GM19099 (cell line): ENCODE data around the gene AGR2.

Source experiments
- POLR2A ChIP-seq: IDR thresholded peaks from 3 replicates; pipeline ENCODE4 v1.6.1; 2011; ENCODE audit warnings: low read depth; ENCODE audit not compliant: insufficient read length; ENCODE audit errors: extremely low read depth

Gene AGR2

DNA sequence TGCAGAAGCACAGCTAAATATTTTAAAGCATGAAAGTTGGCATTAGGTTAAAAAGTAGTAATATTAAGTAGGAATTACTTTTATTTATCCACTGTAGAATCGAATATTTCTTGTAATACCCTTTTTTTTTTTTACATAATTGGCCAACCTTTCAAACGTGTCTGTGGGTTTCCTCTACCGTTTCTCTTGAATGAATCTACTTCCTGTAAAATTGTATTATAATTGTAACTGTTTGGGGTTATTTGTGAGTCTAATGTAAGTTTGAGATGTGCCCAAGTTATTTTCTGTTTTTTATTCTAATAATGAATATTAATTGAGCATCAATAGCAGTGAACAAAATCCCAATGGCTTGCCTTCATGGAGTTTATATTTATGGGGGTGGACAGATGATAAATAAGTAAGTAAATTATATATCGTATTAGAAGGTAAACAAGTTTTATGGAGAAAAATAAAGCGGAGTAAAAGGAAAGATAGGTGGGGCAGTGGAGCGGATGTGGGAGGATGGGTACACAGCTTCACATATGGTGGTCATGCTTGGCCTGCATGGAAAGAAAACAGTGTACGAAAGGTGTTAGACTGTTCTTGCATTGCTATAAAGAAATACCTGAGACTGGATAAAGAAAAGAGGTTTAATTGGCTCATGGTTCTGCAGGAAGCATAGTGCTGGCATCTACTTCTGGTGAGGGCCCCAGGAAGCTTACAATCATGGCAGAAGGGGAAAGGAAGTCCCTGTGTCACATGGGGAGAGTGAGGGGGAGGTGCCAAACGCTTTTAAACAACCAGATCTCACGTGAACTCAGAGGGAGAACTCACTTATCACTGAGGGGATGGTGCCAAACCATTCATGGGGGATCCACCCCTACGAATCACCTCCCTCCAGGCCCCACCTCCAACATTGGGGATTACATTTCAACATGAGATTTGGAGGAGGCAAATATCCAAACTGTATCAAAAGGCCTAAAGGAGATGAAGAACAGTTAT, 45.9 kb downstream of the AGR2 start:
- no peak for TF ChIP-seq POLR2A

DNA sequence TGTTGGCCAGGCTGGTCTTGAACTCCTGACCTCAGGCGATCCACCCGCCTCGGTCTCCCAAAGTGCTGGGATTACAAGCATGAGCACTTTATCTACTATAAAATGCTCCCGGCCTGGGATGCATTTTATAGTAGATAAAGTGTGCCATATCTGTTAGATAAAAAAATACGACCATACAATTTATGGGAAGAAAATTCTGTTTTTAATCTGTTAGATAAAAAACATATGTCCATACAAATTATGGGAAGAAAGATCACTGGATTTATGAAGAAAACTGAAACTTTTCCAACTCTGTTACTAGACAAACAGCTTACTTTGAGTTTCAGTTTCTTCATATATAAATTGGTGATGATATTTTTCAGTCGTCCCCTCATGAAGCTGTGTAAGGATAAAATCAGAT, 46.8 kb downstream of the AGR2 start:
- no peak for TF ChIP-seq POLR2A

DNA sequence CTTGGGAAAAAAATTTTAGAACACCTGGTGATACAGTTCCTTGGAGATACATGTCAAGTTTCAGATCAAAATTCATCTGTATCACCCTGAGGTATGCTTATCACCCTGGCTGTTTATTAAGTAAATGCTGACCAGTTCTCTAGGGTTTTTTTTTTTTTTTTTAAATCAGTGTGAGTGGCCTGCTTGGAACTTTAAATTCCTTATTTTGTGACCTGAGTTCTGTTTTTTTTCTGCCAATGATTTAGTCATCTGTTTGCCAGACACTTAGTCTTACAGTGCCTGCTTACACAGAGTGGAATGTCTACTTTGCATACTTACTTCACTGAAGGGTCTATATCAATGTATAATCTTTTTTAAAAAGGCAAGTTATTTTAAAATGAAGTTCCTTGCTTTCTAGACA, 49.4 kb downstream of the AGR2 start:
- TF ChIP-seq POLR2A: no peak

DNA sequence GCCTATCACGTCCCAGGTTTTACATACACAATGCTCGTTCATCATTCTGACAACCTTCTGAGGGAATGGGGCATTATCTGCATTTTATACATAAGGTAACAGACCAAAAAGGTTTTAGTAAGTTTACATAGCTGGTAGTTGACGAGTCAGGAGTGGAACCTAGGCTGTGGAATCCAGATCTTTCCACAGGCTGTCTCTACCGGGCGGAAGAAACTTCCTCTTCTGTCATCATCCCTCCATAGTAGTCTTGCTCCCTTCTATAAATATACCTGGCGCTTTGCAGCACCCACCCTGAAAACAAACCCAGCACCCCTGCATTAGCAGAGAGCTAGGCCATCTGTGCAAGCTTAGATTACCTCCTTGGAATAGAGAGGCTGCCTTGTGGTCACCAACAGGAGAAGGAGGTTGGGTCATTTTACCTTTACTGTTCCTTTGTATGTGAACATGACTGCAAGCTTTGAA, 49.9 kb downstream of the AGR2 start:
- no peak for TF ChIP-seq POLR2A

DNA sequence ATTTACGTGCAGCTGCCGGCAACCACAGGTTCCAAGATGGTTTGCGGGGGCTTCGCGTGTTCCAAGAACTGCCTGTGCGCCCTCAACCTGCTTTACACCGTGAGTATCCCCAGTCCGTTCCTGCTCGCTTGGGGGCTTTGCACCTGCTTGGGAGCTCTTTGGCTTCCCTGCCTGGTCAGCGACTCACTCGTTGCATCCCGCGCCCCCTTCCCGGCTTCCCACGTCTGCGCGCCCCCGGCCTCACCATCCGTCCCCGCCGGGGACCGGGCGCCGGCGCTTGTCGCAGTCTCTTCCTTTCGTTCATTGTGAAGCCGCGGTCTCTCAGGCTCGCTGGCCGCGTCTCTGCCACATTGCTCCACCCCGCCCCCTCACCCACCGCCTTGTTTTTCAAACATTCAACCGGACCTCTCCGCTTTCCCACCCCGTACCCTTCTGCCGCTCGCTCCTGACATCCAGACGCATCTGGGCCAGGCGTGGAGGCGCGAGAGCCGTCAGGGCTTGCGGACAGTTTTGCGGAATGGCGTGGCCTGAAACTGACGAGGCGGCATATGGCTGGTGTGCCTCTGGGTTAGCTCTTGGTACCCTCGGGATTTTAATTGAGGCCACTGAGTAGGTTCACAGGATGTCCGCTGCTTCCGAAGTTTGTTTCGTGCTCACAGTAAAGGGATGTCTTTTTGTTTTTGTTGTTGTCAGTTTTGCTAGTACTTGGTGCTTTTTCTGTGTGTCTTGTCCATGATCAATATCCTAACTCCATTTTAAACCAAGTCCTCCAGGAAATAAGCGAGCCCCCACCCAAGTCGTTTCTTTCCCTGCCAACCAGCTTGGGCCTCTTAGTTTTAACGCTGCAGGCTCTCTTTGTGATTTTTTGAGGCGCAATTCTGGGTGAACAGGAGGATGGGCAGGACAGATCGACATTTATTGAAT, 50.6 kb downstream of the AGR2 start:
- no peak for TF ChIP-seq POLR2A

DNA sequence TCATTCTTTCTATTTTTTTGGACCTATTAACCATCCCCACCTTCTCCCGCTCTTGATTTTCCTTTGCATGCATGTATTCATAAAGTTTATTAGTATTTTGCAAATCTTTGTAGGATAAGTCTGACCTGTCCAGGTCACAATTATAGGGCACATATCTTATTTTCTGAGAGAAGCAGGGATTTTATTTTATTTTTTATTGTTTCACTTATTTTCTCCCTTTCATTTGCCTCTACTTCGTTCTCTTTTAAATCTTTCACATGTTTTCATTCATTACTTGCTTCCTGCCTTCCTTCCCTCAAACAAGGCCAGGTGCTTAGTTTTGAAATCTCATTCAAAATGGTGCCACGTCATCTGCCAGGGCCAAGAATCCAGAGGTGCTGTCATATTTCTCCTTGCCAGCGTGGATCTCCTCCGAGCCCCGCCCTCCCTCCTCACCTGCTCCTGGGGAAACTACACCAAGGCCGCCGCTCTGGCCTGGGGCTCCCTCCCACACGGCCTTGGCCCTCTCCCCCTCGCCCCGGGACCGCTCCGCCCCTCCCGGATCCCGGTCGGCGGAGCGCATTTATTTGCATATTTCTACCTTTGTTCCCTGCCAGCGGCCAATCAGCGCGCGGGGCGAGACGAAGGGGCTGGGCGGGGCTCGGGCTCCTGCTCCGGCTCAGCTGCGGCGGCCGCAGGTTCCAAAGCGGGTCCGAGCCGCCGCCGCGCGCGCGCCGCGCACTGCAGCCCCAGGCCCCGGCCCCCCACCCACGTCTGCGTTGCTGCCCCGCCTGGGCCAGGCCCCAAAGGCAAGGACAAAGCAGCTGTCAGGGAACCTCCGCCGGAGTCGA, 51.5 kb downstream of the AGR2 start, which contains the start of gene TSPAN13:
Gene TSPAN13, plus strand, starts transcription at position 654 of the 830 bp plus-strand sequence. CDS start 213 bp downstream, outside the sequence.
- no peak for TF ChIP-seq POLR2A

DNA sequence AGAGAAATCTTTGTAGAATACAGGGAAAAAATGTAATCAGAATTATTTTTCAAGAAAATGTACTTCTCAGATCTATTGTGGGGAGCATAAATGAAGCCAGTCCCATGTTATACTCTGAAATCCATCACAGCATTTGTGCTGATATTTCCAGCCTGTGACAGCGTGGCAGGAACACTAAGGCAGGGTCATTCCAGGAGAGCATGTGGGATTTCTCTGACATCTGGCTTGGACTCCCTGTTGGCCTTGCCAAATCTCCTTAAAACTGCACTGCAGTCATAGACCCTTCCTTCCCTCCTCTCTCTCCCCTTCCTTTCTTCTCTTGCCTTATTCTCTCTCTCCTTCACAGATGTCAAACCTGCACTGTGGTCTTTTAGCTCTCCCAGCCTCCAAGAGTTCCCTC, 57.7 kb downstream of the AGR2 start:
- TF ChIP-seq POLR2A: no peak

DNA sequence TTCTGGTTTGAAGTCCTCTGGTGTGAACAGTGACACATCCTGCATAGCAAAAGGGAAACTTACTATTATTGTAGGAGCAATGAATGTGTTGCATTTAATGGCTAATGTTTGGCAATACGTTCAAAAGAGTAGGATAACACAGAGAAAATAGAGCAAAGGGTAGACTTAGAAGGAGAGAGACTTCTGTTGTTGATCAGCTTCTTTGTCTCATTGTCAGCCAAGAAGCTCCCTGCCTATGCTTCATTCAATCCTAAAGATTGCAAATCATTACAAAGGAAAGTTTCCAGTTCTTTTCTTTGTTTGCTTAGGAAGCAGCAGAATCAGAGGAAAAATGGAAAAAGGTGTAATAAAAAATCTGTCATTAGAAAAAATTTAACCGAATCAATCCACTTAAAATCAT, 59.2 kb downstream of the AGR2 start:
- TF ChIP-seq POLR2A: no peak

DNA sequence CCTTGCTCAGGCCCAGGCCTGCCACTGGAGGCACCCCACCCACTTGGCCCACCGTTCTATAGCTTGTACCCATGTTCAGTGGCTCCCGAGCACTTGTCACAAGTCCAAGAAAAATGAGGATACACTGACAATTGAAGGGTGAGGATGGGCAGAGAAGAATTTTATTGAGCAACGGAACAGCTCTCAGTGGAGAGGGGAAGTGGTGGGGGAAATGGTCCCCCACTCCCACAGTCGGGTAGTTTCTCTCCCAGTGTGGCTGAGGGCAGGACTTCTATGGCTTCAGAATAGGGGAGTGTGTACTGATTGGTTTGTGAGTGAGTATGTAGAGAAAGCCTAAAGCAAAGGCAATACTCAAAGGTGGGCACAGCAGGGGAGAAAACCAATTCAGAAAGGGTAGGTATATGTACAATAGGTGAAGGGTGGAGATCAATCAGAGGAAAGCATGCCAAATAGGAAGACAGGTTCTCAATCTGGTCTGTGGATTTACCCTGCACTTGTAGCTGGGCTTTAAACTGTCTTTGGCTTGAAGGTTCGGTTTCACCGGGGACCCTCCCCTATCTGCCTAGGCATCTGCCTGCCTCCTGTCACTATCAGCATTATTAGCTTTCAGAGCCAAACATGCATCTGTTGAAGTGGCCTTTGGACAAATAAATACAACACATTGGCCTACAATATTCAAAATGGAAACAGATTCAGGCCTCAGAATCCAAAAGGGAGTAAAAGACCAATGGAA, 60.1 kb downstream of the AGR2 start:
- no peak for TF ChIP-seq POLR2A

DNA sequence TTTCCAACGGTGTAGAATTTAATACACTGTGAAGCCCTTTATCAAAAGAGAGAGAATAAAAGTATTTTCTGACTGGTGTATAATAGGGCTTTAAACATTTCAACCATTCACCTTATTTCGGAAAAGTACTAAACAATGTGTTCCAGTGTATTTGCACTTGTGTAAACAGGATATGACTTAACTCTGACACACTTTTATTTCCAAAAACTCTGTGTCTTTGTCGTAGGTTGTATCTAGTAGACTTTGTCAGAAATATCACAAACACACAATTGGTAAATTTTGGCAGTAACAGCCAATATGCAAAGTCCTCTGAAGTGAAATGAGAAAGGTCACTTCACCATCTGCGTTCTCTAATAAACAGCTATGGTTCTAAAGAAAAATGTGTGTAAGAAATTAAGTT, 61.6 kb downstream of the AGR2 start:
- no peak for TF ChIP-seq POLR2A

DNA sequence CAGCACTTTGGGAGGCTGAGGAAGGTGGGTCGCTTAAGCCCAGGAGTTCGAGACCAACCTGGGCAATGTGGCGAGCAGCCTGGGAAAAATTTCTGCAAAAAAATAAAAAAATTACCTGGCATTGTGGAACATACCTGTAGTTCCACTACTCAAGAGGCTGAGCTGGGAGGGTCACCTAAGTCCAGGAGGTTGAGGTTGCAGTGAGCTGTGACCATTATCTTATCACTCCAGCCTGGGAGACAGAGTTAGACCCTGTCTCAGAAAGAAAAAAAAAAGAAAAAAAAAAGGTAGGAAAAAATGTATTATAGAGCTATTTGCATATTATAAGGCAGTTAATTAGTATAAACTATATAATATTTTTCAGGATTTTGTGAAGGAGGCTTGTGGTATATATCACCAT, 62.3 kb downstream of the AGR2 start:
- no peak for TF ChIP-seq POLR2A
